WTC11 (cell line): ENCODE data around the gene RCE1.

Experiments used
- GABPB1 ChIP-seq: sonication (generic); formaldehyde crosslinking; IDR thresholded peaks from 2 replicates; pipeline ENCODE4 v1.8.1; 2023; ENCODE audit warnings: mild to moderate bottlenecking, missing genetic modification reagents
- PRDM15 ChIP-seq: sonication (generic); formaldehyde crosslinking; IDR thresholded peaks from 2 replicates; pipeline ENCODE4 v1.8.0; 2022; ENCODE audit warnings: missing genetic modification reagents

GRCh38 chr11:66810576-66811185, 32.6 kb upstream of the RCE1 start:
- TF ChIP-seq PRDM15 (no peak), GABPB1 (no peak)
